ENCODE results near the gene SLC25A41.
"Not testable (repeated sequence)": the region's sequence is repeated elsewhere in the genome, so short reads cannot be mapped to it uniquely, and the experiment has no call there.

Gene SLC25A41

DNA sequence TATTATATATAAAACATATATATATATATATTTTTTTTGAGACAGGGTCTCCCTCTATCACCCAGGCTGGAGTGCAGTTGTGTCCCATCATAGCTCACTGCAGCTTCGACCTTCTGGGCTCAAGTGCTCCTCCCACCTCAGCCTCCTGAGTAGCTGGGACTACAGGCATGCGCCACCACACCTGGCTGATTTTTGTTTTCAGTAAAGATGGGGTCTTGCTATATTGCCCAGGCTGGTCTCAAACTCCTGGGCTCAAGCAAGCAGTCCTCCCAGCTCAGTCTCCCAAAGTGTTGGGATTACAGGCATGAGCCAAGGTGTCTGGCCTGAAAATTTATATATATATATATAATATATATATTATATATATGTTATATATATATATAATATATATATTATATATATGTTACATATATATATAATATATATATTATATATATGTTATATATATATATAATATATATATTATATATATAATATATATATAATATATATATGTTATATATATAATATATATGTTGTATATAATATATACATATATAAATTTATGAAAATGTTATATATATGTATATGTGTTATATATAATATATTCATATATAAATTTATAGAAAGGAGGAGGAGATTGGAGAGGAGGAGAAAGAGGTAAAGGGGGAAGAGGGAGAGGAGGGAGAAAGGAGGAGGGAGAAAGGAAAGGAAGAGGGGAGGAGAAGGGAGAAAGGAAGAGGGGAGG lies 4.7 kb downstream of the SLC25A41 start:
- DNase-seq (ENCODE audit: low read depth in 2 of 2), result not testable (repeated sequence)

DNA sequence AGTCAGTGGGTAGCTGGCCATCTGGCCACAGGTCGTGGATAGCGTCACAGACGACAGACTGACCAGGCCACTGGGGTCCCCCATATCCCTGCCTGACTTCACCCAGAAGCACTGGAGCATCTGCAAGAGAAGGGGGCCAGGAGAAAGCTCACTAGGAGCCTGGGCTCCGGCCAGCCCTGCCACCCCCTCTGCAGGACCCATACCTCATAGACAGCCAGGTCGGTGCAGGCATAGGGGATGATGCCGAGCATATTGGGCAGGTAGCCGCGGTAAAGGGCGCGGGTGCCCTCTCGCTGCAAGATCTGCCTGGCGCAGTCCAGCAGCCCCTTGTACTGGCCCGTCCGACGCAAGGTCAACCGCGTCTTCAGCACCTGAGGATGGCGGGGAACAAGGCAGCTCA lies 6.4 kb downstream of the SLC25A41 start:
- DNase-seq (ENCODE audit: low read depth in 2 of 2), result no peak

DNA sequence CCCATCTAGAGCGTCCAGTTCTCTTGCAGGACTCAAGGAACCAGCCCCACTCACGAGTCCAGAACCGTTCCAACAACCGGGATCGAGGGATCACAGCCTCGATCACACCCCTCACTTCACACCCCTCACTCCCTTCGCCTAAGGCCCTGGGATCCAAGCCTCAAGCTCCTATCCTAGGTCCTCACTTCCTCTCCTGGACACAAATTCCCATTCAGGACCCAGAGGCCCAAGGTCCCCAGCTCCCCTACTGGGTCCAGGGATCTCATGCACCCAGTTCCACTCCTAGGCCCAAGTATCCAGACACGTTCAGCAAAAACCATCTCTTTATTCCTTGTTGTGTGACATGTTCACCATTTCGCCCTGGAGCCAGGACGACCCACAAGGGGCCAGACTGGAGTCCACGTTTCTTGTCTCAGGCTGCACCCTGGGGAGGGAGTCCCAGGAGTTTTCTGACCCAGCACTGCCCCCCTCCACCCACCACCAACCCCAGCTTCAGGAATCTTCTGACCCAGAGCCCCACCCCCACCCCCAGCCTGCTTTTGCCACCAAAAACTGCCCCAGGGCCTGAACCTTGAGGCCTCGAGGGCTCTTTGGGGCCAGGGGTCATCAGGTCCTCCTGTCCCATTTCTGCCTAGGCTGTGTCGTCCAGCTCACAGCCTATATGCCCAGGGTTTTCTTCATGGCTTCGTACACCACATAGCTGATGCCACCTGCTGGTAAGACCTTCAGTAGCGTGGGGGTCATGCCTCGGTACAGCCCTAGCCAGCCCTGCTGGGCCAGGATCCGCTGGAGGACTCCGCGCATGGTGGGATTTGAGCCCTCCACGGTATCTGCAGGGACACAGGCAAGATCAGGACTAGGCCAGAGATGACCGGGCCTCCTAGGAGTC lies 7.6 kb downstream of the SLC25A41 start:
- no peak for DNase-seq (ENCODE audit: low read depth in 2 of 2)

GRCh38 chr19:6424939-6425731 lies 8.4 kb downstream of the SLC25A41 start:
- peak; percentile 97 to 99 for DNase-seq (ENCODE audit: low read depth in 2 of 2)

DNA sequence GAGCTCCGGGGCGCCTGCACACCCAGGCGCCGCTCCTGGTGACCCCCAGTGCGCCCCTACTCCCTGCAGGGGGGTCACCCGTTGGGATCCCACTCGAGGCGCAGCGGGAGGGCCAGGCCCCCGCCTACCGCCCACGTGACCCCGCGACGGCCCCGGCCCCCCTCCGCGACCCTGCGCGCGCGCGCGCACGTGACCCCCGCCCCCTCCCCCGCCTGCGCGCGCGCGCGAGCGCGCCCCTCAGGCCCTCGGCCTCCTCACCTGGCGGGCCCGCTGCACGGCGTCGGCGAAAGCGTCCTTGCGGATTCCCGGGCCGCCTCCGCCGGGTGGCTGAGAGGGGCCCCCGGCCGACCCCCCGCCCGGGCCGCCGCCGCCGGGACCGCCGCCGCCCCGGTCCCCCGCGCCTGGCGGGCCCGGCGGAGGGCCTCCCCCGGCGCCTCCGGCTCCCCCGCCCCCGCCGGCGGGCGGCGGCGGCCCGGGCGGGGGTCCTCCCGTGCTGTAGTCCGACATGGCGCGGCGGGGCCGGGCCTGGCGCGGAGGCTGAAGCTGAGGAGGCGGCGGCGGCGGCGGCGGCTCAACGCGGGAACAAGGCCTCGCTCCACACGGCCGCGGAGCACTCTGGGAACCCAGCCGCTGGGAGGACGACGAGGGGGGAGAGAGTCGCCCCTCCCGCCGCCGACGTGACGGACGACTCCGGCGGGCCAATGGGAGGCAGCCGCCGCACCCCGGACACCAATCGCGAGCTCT lies 9.2 kb downstream of the SLC25A41 start, which contains the start of gene KHSRP:
Gene KHSRP, minus strand, starts transcription at position 617 of the 744 bp plus-strand sequence. Its CDS starts 110 bp downstream, at position 507.
- no peak for DNase-seq (ENCODE audit: low read depth in 2 of 2)

GRCh38 chr19:6423499-6424194 lies 9.9 kb downstream of the SLC25A41 start:
- peak in 1 of 2 experiments; percentile 38 for DNase-seq (ENCODE audit: low read depth in 2 of 2)

DNA sequence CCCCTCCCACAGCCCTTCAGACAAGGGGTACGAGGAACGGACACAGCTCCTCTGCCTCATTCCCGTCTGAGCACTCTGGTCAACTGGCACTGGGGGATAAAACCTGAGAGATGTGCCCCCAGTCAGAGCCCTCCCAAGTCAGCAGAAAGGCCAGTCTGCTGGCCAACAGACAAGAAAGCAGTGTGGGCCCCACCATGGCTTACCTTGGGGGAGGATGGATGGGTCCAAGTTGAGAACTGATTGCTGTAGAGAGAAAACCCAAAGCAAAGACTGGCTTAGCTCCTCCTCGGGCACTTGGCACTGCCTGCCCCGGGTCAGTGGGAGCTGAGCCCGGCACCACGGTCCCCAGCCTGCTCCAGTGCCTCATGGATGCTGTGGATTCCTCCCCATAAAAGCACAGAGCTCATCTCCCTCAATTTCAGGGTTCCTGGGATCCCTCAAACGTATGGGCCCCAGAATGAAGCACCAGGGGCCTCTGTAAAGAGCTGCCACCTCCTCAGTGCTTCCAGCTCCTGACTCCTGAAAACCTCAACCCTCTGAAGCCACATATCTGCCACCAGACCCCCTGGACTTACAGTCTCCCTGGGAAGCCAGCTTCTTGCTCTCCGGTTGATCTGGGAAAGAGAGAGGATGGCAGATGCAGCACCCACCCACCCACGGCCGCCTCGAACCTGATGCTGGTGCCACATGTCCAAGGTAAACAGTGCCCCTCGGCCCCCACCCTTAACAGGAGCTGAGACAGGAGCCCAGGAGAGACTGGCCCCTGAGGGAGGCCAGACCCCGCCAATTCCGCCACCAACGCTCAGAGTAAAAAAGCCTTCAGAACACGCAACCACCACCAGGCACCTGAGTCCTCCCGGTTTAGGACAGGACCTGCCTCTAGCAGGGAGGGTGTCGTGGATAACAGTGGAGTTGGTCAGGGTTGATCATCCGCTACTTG lies 12.2 kb downstream of the SLC25A41 start:
- DNase-seq (ENCODE audit: low read depth in 2 of 2), result no peak

GRCh38 chr19:6418562-6418932 lies 15.0 kb downstream of the SLC25A41 start:
- DNase-seq (ENCODE audit: low read depth in 2 of 2), result no peak

DNA sequence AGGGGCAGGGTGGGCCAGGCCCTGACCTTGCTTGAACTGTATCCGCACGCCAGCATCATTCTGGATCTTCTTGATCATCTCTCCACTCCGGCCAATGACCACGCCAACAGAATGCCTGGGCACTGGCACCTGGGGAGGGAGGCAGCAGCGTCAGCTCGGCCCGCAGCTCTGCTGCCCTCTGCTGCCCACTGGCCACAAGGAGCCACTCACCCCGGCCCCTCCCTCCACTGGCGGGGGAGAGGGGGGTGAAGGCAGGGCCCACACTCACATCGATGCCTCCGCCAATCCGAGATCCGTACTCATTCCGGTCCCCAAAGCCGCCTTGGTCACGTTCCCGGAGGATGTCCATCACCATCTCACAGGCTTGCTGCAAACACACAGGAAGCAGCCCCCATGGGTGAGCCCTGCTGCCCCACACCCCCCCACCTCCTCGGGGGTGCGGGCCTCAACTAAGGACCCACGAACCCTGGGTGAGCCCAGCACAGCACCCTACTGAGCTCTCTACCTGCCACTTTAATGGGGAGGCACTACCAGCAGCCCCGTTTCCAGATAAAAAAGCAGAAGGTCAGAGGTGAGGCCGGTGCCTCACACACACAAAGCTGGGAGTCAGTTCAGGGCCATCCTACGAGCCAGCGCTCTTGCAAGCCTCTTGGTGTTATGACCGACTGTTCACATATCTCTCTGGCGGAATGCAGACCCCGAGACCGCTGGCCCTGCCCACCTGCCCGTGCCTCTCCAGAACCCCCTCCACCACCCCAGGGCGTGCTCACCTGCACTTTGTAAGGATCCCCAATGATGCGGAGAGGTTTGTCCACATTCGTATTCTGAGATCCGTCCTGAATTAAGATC lies 15.6 kb downstream of the SLC25A41 start:
- DNase-seq (ENCODE audit: low read depth in 2 of 2), result no peak

- no peak for DNase-seq (ENCODE audit: low read depth in 2 of 2)
These were observed 16.7 kb downstream of the SLC25A41 start for GRCh38 chr19:6416658-6417405.

- no peak for DNase-seq (ENCODE audit: low read depth in 2 of 2)
These were observed 17.9 kb downstream of the SLC25A41 start for GRCh38 chr19:6415591-6416190.

- DNase-seq (ENCODE audit: low read depth in 2 of 2), result no peak
These were observed 18.6 kb downstream of the SLC25A41 start for GRCh38 chr19:6414793-6415590.

DNA sequence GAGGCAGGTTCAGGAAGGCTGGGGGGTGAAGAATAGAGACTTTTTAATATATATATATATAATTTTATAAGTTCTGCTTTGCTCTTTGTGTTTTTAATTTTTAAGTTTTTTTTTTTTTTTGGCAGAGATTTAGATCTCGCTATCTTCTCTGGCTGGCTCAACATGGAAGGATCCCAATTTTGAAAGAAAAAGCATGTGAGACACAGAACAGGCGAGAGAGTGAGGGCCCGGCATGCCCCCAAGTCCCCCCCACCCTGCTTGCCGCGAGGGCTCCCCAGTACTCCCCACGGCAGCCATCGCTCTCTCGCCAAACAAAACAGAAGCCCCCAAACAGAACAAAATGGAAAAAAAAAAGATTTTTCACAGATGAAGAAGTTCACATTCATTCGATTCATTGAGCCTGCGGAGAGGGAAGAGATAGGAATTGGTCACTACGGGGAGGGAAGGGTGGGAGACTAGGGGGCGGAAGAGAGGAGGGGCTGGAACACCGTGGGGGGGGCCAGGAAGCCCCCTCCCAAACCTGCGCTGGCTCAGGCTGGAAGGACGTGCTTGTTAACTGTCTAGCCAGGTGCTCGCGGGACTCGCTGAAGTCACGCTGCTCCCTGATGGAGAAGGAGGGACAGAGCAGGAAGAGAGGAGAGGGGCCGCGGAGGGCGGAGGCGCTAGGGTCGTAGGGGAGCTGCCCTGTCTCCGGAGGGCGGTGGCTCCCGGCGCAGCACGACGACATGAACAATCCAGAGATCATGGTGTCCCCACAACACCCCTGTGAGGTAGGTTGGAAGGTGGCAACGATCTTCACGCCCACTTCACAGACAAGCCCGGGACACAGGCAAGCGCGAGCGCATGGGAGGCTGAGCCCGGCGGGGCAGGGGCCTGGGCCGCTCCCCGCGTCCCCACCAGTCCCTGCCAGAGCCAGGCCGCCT lies 19.6 kb downstream of the SLC25A41 start:
- no peak for DNase-seq (ENCODE audit: low read depth in 2 of 2)

- DNase-seq (ENCODE audit: low read depth in 2 of 2), result no peak
These were observed 20.3 kb downstream of the SLC25A41 start for GRCh38 chr19:6413291-6413690.

DNA sequence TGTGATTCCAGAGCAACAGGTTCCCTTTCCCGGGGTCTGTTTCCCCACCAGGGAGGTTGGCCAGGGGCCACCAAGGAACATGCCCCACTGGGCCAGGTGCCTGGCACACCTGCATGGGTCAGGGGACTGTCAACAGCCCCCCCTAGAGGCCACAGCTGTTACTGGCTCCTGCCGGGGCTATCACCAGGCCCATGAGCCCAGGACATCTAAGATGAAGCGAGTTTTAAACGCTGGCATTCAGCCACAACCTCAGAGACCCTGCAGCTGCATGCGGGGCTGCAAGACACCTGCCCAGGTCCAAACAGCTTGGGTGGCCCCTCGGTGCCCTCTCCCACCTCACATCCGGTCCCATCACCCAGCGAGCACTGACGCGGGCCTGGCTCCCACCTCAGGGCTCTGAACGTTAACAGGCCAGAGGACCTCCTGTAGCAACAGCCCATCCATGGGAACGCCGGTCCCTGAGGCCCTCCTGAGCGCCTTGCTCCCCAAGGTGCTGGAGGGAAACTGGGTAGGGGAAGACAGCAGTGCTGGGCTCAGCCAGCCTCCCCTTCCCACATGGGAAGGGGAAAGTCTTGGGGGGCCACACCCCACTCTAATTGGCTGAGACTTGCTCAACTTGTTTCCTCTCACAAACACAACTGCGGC lies 21.0 kb downstream of the SLC25A41 start:
- peak in 1 of 2 experiments; percentile 41 for DNase-seq (ENCODE audit: low read depth in 2 of 2)
